Esophagus muscularis mucosa (tissue), 4 donors: Measurements from ENCODE around the gene FBXO22. TPM values are rescaled to one million over a fixed set of nuclear protein-coding genes. Genes with fewer than 3 reads are reported as not detected.

Source experiments
- DNase-seq: peaks from one replicate; pipeline ENCODE4 v3.0.0-alpha.2; 2017; ENCODE audit errors: extremely low spot score
- H3K27ac ChIP-seq, 4 donors: fragments of 200-600 bp; sonication (generic); replicated peaks in 1 of 4; 1 replicate in 3 of 4; 2 replicates in 1 of 4; pipeline ENCODE4 v1.5.1; 2016 to 2019; ENCODE audit warnings: mild to moderate bottlenecking in 1 of 4
- H3K27me3 ChIP-seq, 4 donors: fragments of 200-600 bp; sonication (generic); one replicate each; pipeline versions ENCODE4 v1.5.1 to v1.6.0; 2016 to 2019
- H3K36me3 ChIP-seq, 4 donors: fragments of 200-600 bp; sonication (generic); one replicate each; pipeline ENCODE4 v1.5.1; 2016 to 2019
- H3K4me1 ChIP-seq, 4 donors: fragments of 200-600 bp; sonication (generic); one replicate each; pipeline ENCODE4 v1.5.1; 2016 to 2019
- H3K4me3 ChIP-seq, 4 donors: fragments of 200-600 bp; sonication (generic); 1 replicate in 2 of 4; 2 replicates in 2 of 4; pipeline ENCODE4 v1.5.1; 2016 to 2019; ENCODE audit warnings: mild to moderate bottlenecking in 4 of 4, moderate library complexity in 1 of 4
- H3K9me3 ChIP-seq, 4 donors: fragments of 200-600 bp; sonication (generic); 1 replicate in 3 of 4; 2 replicates in 1 of 4; pipeline ENCODE4 v1.5.1; 2016 to 2019
- EP300 ChIP-seq: sonication (generic); formaldehyde crosslinking; IDR thresholded peaks from one replicate; pipeline ENCODE4 v1.6.1; 2017; ENCODE audit warnings: antibody characterized with exemption
- POLR2A ChIP-seq: fragments of 450-650 bp; IDR thresholded peaks from one replicate; pipeline ENCODE4 v1.6.1; 2017; ENCODE audit warnings: antibody characterized with exemption, moderate library complexity, mild to moderate bottlenecking, low read depth
- POLR2AphosphoS5 ChIP-seq, 2 donors: sonication (generic); formaldehyde crosslinking; IDR thresholded peaks; one replicate each; pipeline ENCODE4 v1.6.1; 2017; ENCODE audit warnings: antibody characterized with exemption in 2 of 2
- WGBS: methylation state at CpG from one replicate; pipeline ENCODE4 v1.1.5; 2018; 5-methylcytosine and 5-hydroxymethylcytosine counted together
- intact Hi-C: fragments of 100-400 bp; cut with DNase I; formaldehyde crosslinking; loops from one replicate; pipeline ENCODE4 v1.15.1; 2023
- total RNA-seq, 4 donors: library from RNA; depleted of rRNA; stranded (reverse); fragments of >200 nt; gene quantifications; one replicate each; pipeline versions ENCODE4 v1.1.0 to v1.2.1, GENCODE V29; 2016
- TF ChIP-seq, protein P1 (sequence below), 3 experiments: fragments of 200-600 bp in 2 of 3; fragments of 450-650 bp in 1 of 3; sonication (generic) in 2 of 3; IDR thresholded peaks; one replicate each; pipeline ENCODE4 v1.5.1; 2017 to 2019; ENCODE audit warnings: antibody characterized with exemption in 3 of 3, mild to moderate bottlenecking in 2 of 3, moderate library complexity in 1 of 3

Gene FBXO22
- total RNA-seq: 10 to 100 TPM; 10.4 to 23.8 (median 17.7) TPM

DNA sequence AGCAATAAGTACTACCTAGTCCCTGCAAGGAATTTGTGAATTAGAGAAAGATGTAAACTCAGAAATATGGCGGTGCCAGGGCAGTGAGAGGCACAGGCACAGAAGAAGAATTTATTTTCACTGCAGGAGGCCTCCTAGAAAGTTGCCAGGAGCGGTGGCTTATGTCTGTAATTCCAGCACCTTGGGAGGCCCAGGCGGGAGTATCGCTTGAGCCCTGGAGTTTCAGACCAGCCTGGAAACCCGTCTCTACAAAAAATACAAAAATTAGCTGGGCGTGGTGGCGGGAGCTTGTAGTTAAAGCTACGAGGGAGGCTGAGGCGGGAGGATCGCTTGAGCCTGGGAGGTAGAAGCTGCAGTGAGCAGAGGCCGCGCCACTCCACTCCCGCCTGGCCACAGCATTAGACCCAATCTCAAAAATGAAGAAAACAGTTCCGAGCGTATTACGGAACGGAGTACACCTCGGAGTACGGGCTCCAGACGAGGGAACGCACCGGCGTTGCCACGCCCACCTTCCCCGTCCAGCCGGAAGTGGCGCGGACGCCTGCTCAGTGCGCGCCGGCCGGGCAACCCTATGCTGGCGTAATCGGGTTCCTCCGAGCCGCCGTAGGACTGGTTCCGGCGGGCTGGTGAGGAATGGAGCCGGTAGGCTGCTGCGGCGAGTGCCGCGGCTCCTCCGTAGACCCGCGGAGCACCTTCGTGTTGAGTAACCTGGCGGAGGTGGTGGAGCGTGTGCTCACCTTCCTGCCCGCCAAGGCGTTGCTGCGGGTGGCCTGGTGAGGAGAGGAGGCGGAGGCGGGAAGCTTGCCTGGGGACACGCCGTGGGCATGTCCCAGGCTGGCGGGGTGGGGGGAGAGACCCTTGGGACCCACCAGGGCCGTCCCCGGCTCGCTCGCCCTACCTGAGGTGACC, at the start of gene FBXO22:
Gene FBXO22, plus strand, starts transcription at position 548 of the 909 bp plus-strand sequence. Its CDS starts 86 bp downstream, at position 634.
- Histone ChIP-seq H3K4me3 (peak within 1 kb of the TSS; percentile 79 to 97 (median 90)), H3K27ac (peak within 1 kb of the TSS; percentile 81 to 87 (median 84)), H3K27me3 (no peaks in the 10 kb centered on the region), H3K9me3 (no peaks in the 10 kb centered on the region), H3K36me3 (peaks cover 0 to 33% (median 10%) of the 10 kb centered on the region in 4 donors), H3K4me1 (peaks cover under 1 to 35% (median 28%) of the 10 kb centered on the region in 4 donors)
- no peak for TF ChIP-seq EP300
- peak; percentile 44 for TF ChIP-seq POLR2A
- TF ChIP-seq, protein P1, sequence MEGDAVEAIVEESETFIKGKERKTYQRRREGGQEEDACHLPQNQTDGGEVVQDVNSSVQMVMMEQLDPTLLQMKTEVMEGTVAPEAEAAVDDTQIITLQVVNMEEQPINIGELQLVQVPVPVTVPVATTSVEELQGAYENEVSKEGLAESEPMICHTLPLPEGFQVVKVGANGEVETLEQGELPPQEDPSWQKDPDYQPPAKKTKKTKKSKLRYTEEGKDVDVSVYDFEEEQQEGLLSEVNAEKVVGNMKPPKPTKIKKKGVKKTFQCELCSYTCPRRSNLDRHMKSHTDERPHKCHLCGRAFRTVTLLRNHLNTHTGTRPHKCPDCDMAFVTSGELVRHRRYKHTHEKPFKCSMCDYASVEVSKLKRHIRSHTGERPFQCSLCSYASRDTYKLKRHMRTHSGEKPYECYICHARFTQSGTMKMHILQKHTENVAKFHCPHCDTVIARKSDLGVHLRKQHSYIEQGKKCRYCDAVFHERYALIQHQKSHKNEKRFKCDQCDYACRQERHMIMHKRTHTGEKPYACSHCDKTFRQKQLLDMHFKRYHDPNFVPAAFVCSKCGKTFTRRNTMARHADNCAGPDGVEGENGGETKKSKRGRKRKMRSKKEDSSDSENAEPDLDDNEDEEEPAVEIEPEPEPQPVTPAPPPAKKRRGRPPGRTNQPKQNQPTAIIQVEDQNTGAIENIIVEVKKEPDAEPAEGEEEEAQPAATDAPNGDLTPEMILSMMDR (IDR thresholded peaks at IDR 0.05): no peak
- TF ChIP-seq POLR2AphosphoS5 (IDR thresholded peaks at IDR 0.05): peak; percentile 93 to 95
- intact Hi-C loops: loop anchor here (5.0 kb wide), 1 partner anchor 61 kb away; the partner anchor contains the start of gene UBE2Q2
- DNase-seq: peak; percentile 95
- WGBS: 5% methylated on average over 18 of the region's 63 CpGs

DNA sequence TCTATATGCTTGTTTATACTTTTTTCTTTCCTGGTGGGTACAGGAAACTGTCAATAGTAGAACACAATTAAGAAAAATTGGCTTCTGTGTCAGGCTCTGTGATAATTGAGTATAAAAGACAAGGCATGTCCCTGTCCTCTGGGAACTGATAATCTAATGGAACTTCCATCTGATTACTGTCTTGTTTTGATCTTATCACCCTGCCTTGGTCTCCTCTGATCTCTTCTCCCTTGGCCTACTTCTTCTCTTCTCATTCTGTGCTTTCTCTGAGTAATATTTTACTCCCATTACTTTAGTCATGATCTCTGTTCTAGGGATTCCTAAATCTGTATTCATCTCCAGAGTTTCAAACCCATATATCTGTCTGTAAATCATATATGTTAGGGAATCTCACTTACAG, 45.8 kb upstream of the FBXO22 start:
- peaks cover 0 to 41% (median 11%) of the 10 kb centered on the region in 4 donors for H3K36me3 ChIP-seq
- peaks cover 0 to 7% (median 3%) of the 10 kb centered on the region in 4 donors for H3K4me1 ChIP-seq
- no peak overlapping the region for H3K27ac ChIP-seq
- H3K27me3 ChIP-seq: no peaks in the 10 kb centered on the region
- no peak for DNase-seq
- TF ChIP-seq POLR2AphosphoS5 (IDR thresholded peaks at IDR 0.05): no peak
- no peak for TF ChIP-seq EP300
- TF ChIP-seq, protein P1 (IDR thresholded peaks at IDR 0.05): no peak
- TF ChIP-seq POLR2A: no peak
- no peaks in the 10 kb centered on the region for H3K9me3 ChIP-seq
- H3K4me3 ChIP-seq: no peak overlapping the region
- intact Hi-C loops: no loop called here

DNA sequence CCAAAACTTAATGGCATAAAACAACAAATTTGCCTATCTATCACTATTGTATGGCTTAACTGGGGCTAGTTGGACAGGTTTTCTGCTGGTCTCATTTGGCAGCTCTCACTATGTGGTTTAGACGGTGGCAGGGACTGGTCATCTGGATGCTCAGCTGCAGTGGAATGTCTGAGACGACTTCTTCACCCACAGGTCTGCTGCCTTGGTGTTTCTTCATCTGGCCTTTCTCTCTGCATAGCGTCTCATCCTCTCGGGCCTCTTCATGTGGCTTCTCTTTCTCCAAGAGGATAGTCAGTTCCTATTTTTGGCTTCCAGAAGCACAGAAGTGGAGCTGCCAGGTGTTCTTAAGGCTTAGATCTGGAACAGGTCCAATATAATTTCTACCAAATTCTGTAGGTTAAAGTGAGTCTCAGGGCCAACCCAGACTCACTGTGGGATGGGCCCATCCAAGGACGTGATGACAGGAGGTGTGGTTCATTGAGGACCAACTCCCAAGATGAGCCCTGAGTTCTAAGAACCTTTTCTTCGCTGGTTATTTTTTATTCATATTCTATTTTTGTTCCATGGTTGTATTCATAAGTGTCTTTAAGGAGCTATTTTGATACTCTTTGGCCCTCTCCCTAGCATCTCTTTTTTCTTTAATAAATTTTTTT, 41.8 kb upstream of the FBXO22 start:
- Histone ChIP-seq H3K27me3 (no peaks in the 10 kb centered on the region), H3K4me1 (peaks cover 0 to 7% (median 2%) of the 10 kb centered on the region in 4 donors), H3K36me3 (peaks cover 0 to 28% (median 12%) of the 10 kb centered on the region in 4 donors), H3K4me3 (no peak overlapping the region), H3K9me3 (no peaks in the 10 kb centered on the region), H3K27ac (no peak overlapping the region)
- intact Hi-C loops: no loop called here
- DNase-seq: no peak
- TF ChIP-seq, protein P1 (IDR thresholded peaks at IDR 0.05): no peak
- TF ChIP-seq POLR2AphosphoS5 (IDR thresholded peaks at IDR 0.05): no peak
- no peak for TF ChIP-seq EP300
- no peak for TF ChIP-seq POLR2A
- WGBS: 86% methylated on average over 6 of the region's 6 CpGs

DNA sequence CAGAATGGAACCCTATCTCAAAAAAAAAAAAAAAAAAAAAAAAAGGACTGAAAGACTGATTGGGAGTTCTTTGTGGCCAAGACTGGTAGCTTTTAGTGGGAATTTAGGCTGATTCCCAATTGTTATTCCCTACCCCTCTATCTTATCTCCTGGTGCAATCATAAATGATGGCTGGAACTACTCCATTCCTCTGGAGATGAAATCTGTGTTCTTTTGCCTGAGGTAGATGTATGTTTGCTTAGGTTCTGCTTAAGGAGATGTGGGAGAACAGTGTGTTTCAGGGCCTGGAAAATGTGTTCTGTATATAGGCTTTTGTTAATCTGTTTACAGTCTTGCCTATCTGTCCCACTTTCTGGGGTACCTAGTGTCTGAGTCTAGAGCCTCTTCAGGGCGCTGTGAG, 40.9 kb upstream of the FBXO22 start:
- intact Hi-C loops: no loop called here
- Histone ChIP-seq H3K36me3 (peaks cover 0 to 23% (median 12%) of the 10 kb centered on the region in 4 donors), H3K27me3 (no peaks in the 10 kb centered on the region), H3K4me1 (peaks cover 0 to 12% (median 4%) of the 10 kb centered on the region in 4 donors), H3K4me3 (no peak overlapping the region), H3K9me3 (no peaks in the 10 kb centered on the region), H3K27ac (no peak overlapping the region)
- DNase-seq: no peak
- 100% methylated on average over 1 of the region's 1 CpG for WGBS
- no peak for TF ChIP-seq POLR2AphosphoS5 (IDR thresholded peaks at IDR 0.05)
- TF ChIP-seq, protein P1 (IDR thresholded peaks at IDR 0.05): no peak
- TF ChIP-seq EP300: no peak
- TF ChIP-seq POLR2A: no peak
